Erythroblast (primary cell): Measurements from ENCODE around the gene AQP10.

Experiments
- GATA1 ChIP-seq: IDR thresholded peaks from 2 replicates; pipeline ENCODE4 v1.6.1; 2011; ENCODE audit warnings: low read depth, mild to moderate bottlenecking, control low read depth, low read length, moderate library complexity
- POLR2A ChIP-seq: IDR thresholded peaks from 2 replicates; pipeline ENCODE4 v1.6.1; 2011; ENCODE audit warnings: mild to moderate bottlenecking, low read length

DNA sequence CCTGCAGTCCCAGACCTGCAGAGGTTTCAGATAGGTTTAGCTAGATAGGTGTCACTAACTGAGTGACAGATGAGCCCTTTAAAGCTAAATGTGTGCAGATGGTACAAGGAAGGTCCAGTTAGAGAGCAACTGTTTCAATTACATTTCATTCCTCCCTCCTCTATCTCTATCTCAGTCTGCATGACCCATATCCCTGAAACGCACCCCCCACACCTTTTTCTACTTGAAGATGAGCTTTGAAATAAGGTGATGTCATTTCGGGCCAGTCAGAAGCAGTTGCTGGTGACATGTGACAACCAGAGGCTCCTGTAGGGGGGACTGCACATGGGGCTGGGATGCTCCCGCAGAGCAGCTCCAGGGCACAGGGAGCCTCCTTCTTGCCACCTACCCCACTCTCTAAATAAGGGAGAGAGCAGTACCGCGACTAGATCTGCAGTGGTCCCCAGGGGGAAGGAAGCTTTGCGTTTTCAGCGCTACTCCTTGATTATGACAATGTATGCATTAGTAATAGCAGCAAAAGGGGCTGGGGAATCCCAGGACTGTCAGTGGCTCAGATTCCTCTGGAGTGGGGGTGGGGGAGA is 8.7 kb downstream of the AQP10 start:
- no peak for TF ChIP-seq POLR2A
- no peak for TF ChIP-seq GATA1
